ENCODE results near the gene ADAMTS3.

Gene ADAMTS3

DNA sequence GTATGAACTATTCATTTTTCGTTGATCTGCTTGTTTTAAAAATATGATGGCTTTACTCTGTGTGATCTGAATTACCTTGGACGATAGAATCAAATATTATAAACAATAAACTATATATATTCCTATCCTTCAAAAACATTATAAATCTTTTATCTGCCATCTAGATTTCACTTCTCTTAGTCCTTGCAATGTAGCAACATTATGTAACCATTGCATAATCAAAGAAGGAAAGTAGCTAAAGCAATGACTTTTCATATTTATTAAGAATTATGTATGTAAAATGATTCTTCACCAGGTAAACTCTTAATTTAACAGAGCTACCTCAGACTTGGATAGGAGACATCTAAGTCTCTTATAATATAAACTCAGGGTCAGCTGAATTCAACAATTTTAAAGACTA lies 210.5 kb downstream of the ADAMTS3 start:
- TF ChIP-seq, protein P1, sequence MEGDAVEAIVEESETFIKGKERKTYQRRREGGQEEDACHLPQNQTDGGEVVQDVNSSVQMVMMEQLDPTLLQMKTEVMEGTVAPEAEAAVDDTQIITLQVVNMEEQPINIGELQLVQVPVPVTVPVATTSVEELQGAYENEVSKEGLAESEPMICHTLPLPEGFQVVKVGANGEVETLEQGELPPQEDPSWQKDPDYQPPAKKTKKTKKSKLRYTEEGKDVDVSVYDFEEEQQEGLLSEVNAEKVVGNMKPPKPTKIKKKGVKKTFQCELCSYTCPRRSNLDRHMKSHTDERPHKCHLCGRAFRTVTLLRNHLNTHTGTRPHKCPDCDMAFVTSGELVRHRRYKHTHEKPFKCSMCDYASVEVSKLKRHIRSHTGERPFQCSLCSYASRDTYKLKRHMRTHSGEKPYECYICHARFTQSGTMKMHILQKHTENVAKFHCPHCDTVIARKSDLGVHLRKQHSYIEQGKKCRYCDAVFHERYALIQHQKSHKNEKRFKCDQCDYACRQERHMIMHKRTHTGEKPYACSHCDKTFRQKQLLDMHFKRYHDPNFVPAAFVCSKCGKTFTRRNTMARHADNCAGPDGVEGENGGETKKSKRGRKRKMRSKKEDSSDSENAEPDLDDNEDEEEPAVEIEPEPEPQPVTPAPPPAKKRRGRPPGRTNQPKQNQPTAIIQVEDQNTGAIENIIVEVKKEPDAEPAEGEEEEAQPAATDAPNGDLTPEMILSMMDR (conservative IDR thresholded peaks at IDR 0.05; ENCODE audit: low read depth, low read length), result no peak
- DNase-seq (ENCODE audit: low read depth), result no peak

DNA sequence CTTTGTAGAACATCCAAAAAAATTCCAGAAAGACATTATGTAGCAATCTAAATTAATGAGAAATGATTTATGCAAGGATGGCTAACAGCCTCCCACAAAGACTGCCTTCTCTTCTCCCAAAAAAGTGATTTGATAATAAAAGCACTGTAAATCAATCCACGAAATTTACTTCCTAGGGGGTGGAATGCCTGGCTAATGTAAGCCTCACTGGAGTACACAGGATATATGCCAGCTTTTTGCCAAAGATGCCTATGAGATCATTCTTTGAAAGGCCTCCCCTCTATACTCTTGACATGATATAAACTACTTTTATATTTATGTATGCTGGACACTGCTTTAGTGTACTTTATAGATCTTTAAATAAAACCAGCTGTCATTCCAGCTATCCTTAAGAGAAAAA lies 211.1 kb downstream of the ADAMTS3 start:
- TF ChIP-seq, protein P1 (conservative IDR thresholded peaks at IDR 0.05; ENCODE audit: low read depth, low read length), result no peak
- H3K4me3 ChIP-seq (ENCODE audit: low read length), result no peak overlapping the region
- DNase-seq (ENCODE audit: low read depth), result no peak

More for the DNA sequence above, 210.5 kb downstream of the ADAMTS3 start:
- no peak overlapping the region for H3K4me3 ChIP-seq (ENCODE audit: low read length)

DNA sequence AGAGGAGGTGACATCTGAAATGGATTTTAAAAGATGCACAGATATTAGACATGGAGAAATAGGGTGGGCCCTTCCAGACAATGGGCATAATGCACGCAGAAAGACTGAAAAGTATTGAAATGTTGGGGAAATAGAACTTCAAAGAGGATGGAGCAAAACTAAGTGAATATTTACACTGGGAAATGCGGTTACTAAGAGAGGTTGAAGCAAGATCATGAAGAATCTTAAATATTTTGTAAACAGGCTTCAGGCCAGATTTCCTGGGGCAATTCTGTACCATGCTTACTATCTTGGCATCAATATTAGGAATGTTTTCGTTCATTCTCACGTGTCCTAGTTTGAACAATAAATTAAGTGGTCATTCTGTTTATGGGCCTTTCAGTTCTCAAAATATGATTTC lies 216.3 kb downstream of the ADAMTS3 start:
- peak; percentile 37 for DNase-seq (ENCODE audit: low read depth)
- TF ChIP-seq, protein P1 (conservative IDR thresholded peaks at IDR 0.05; ENCODE audit: low read depth, low read length), result no peak
- no peak overlapping the region for H3K4me3 ChIP-seq (ENCODE audit: low read length)

DNA sequence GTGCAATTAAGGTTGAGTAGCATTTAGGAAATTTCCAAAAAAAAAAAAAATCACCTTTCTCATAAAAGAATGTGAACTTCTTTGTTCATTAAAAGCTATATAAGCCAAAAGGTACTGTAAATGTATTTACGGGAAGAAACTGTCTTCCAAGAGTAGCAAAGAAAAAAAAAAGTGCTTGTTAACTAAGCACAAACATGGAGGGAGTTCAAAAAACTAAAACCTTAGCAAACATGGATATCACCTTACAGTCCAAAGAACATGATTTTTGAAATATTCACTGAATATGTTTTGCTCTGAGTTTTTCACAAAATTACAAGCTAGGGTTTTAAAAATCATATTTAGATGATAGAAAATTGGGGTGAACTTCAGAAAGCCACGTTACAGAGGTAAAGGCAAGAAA lies 217.5 kb downstream of the ADAMTS3 start:
- no peak overlapping the region for H3K4me3 ChIP-seq (ENCODE audit: low read length)
- no peak for DNase-seq (ENCODE audit: low read depth)
- TF ChIP-seq, protein P1 (conservative IDR thresholded peaks at IDR 0.05; ENCODE audit: low read depth, low read length), result no peak

DNA sequence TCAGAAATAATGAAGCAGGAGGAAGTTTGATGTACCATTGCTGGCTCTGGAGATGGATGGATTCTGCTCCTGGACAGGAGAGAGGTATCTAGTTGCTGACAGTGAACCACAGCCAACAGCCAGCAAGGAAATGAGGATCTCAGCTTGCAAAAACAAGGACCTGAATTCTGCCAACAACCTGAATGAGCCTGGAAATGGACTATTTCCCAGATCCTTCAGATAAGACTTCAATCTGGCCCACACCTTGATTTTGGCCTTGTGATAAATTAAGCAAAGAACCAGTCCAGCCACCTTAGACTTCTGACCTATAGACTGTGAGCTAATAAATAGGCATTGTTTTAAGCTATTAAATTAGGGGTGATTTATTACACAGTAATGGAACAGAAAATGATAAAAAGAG lies 220.3 kb downstream of the ADAMTS3 start:
- no peak for DNase-seq (ENCODE audit: low read depth)
- no peak overlapping the region for H3K4me3 ChIP-seq (ENCODE audit: low read length)
- TF ChIP-seq, protein P1 (conservative IDR thresholded peaks at IDR 0.05; ENCODE audit: low read depth, low read length), result no peak

DNA sequence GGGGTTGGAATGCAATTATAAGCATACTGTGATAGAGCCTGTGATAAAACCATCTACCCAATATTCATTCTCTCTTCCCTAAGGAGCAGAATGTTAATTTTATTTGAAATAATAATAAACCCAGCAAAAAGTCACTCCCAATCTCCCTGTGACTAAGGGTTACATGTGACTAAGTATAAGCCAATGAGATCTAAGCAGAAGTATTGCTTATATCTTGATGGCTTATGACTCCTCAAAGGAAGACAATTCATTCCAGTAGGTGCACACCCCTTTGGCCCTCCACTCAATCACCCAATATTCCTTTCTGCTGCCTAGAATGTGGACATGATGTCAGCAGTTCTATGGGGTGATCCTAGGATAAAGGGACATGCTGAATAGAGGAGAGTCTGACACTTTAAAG lies 224.6 kb downstream of the ADAMTS3 start:
- H3K4me3 ChIP-seq (ENCODE audit: low read length), result no peak overlapping the region
- TF ChIP-seq, protein P1 (conservative IDR thresholded peaks at IDR 0.05; ENCODE audit: low read depth, low read length), result no peak
- no peak for DNase-seq (ENCODE audit: low read depth)

DNA sequence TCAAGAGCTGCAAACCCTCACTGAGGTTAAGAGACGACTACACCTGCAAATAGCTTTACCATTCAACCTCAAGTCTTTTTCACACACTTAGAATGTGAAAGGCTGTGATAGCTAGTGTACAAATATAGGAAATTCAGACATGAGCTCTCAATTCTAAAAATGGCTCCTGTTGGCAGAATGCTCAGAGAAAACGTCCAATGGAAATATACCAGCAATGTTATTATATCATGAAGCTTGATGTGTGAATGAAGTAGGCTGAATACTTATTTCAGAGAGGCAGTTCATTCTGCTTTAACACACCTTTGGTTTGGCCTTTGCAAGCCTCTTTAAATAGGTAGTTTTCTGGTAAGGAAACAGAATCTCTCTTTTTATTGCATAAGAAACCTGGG lies 227.6 kb downstream of the ADAMTS3 start:
- no peak overlapping the region for H3K4me3 ChIP-seq (ENCODE audit: low read length)
- DNase-seq (ENCODE audit: low read depth), result no peak
- TF ChIP-seq, protein P1 (conservative IDR thresholded peaks at IDR 0.05; ENCODE audit: low read depth, low read length), result no peak
